H9 (cell line): Measurements from ENCODE around the gene TMEM44. TPM values are rescaled to one million over a fixed set of nuclear protein-coding genes. Genes with fewer than 3 reads are reported as not detected.

Experiments
- DNase-seq: peaks from one replicate; pipeline ENCODE4 v3.0.0-alpha.2; 2017
- H2AFZ ChIP-seq: one replicate; pipeline ENCODE4 v1.6.1; 2013; ENCODE audit warnings: mild to moderate bottlenecking, low read length, control low read depth, moderate library complexity
- H2AK5ac ChIP-seq: 2 replicates; pipeline ENCODE4 v1.6.1; 2013; ENCODE audit warnings: low read length, control low read depth, mixed read lengths; ENCODE audit not compliant: insufficient read length
- H2BK120ac ChIP-seq: one replicate; pipeline ENCODE4 v1.6.1; 2013; ENCODE audit warnings: low read depth, mild to moderate bottlenecking, low read length, control low read depth, inconsistent platforms; ENCODE audit not compliant: poor library complexity, severe bottlenecking
- H2BK12ac ChIP-seq: 2 replicates; pipeline ENCODE4 v1.6.1; 2013; ENCODE audit warnings: low read length, control low read depth, mixed read lengths, low read depth; ENCODE audit not compliant: insufficient read length
- H2BK15ac ChIP-seq: 2 replicates; pipeline ENCODE4 v1.6.1; 2013; ENCODE audit warnings: low read depth, low read length, control low read depth
- H2BK20ac ChIP-seq: one replicate; pipeline ENCODE4 v1.6.1; 2013; ENCODE audit warnings: low read depth, mild to moderate bottlenecking, low read length, control low read depth, inconsistent platforms; ENCODE audit not compliant: poor library complexity, severe bottlenecking
- H2BK5ac ChIP-seq: 2 replicates; pipeline ENCODE4 v1.6.1; 2013; ENCODE audit warnings: low read length, control low read depth, mixed read lengths; ENCODE audit not compliant: insufficient read length
- H3K14ac ChIP-seq: 2 replicates; pipeline ENCODE4 v1.6.1; 2013; ENCODE audit warnings: low read length, control low read depth; ENCODE audit not compliant: insufficient read depth
- H3K18ac ChIP-seq: 2 replicates; pipeline ENCODE4 v1.6.1; 2013; ENCODE audit warnings: low read depth, mild to moderate bottlenecking, mixed read lengths, low read length, control low read depth; ENCODE audit not compliant: insufficient read length
- H3K23ac ChIP-seq: 2 replicates; pipeline ENCODE4 v1.6.1; 2013; ENCODE audit warnings: low read length, control low read depth, mixed read lengths, low read depth; ENCODE audit not compliant: insufficient read length
- H3K23me2 ChIP-seq: 2 replicates; pipeline ENCODE4 v1.6.1; 2013; ENCODE audit warnings: low read depth, mild to moderate bottlenecking, mixed read lengths, low read length, control low read depth; ENCODE audit not compliant: insufficient read length, poor library complexity, severe bottlenecking
- H3K27ac ChIP-seq: 2 replicates; pipeline ENCODE4 v1.5.1; 2013; ENCODE audit warnings: low read length, control low read depth, mixed read lengths, low read depth; ENCODE audit not compliant: insufficient read length
- H3K27me3 ChIP-seq: 2 replicates; pipeline ENCODE4 v1.6.1; 2013; ENCODE audit warnings: low read length, control low read depth, inconsistent platforms; ENCODE audit not compliant: insufficient read depth
- H3K4ac ChIP-seq: 2 replicates; pipeline ENCODE4 v1.6.1; 2013; ENCODE audit warnings: low read depth, mild to moderate bottlenecking, control low read depth, inconsistent platforms, low read length, moderate library complexity
- H3K4me1 ChIP-seq: 2 replicates; pipeline ENCODE4 v1.6.1; 2013; ENCODE audit warnings: low read length, control low read depth, inconsistent platforms; ENCODE audit not compliant: insufficient read depth
- H3K4me2 ChIP-seq: 2 replicates; pipeline ENCODE4 v1.6.1; 2013; ENCODE audit warnings: low read length, control low read depth, mixed read lengths; ENCODE audit not compliant: insufficient read length, insufficient read depth
- H3K56ac ChIP-seq: 2 replicates; pipeline ENCODE4 v1.6.1; 2013; ENCODE audit warnings: low read depth, mild to moderate bottlenecking, mixed read lengths, low read length, control low read depth; ENCODE audit not compliant: insufficient read length
- H3K79me1 ChIP-seq: 2 replicates; pipeline ENCODE4 v1.6.1; 2013; ENCODE audit warnings: low read depth, mild to moderate bottlenecking, moderate library complexity, low read length, control low read depth, inconsistent platforms; ENCODE audit not compliant: insufficient read depth, poor library complexity, severe bottlenecking
- H3K79me2 ChIP-seq: 2 replicates; pipeline ENCODE4 v1.6.1; 2013; ENCODE audit warnings: low read length, control low read depth, inconsistent platforms; ENCODE audit not compliant: insufficient read depth
- H3K9ac ChIP-seq: 2 replicates; pipeline ENCODE4 v1.6.1; 2013; ENCODE audit warnings: low read length, control low read depth, mixed read lengths; ENCODE audit not compliant: insufficient read length; ENCODE audit errors: extremely low read depth
- H3K9me3 ChIP-seq: one replicate; pipeline ENCODE4 v1.6.1; 2013; ENCODE audit warnings: low read depth, low read length, inconsistent platforms; ENCODE audit not compliant: control insufficient read depth
- H3T11ph ChIP-seq: one replicate; pipeline ENCODE4 v1.6.1; 2013; ENCODE audit warnings: mild to moderate bottlenecking, low read length, control low read depth, inconsistent platforms
- H4K20me1 ChIP-seq: one replicate; pipeline ENCODE4 v1.6.1; 2013; ENCODE audit not compliant: control insufficient read depth, insufficient read length, insufficient read depth
- H4K5ac ChIP-seq: 2 replicates; pipeline ENCODE4 v1.6.1; 2013; ENCODE audit warnings: low read depth, mild to moderate bottlenecking, mixed read lengths, low read length, control low read depth; ENCODE audit not compliant: insufficient read length
- H4K8ac ChIP-seq: replicated peaks from 2 replicates; pipeline ENCODE4 v1.6.1; 2013; ENCODE audit warnings: low read length, control low read depth, mixed read lengths, low read depth; ENCODE audit not compliant: insufficient read length
- H4K91ac ChIP-seq: 2 replicates; pipeline ENCODE4 v1.6.1; 2013; ENCODE audit warnings: low read depth, mild to moderate bottlenecking, moderate library complexity, mixed read lengths, low read length, control low read depth; ENCODE audit not compliant: insufficient read length
- H3K27ac Mint-ChIP-seq, 3 experiments: 2 replicates in 2 of 3; 3 replicates in 1 of 3; pipeline ENCODE4 v1.8.0; 2020 to 2021; ENCODE audit warnings: mixed read lengths in 3 of 3, mild to moderate bottlenecking in 1 of 3, moderate library complexity in 1 of 3
- H3K27me3 Mint-ChIP-seq: 2 replicates; pipeline ENCODE4 v1.8.0; 2021; ENCODE audit warnings: low read depth, mild to moderate bottlenecking, moderate library complexity, mixed read lengths
- H3K36me3 Mint-ChIP-seq, 3 experiments: 2 replicates in 2 of 3; 3 replicates in 1 of 3; pipeline ENCODE4 v1.8.0; 2020 to 2021; ENCODE audit warnings: low read depth in 3 of 3, mixed read lengths in 3 of 3; ENCODE audit not compliant: insufficient read depth in 1 of 3
- H3K4me1 Mint-ChIP-seq, 2 experiments: 2 replicates each; pipeline ENCODE4 v1.8.0; 2020; ENCODE audit warnings: mixed read lengths in 2 of 2
- H3K4me3 Mint-ChIP-seq, 2 experiments: 2 replicates in 1 of 2; 3 replicates in 1 of 2; pipeline ENCODE4 v1.8.0; 2020 to 2021; ENCODE audit warnings: mild to moderate bottlenecking in 2 of 2, mixed read lengths in 2 of 2, moderate library complexity in 1 of 2
- H3K9me3 Mint-ChIP-seq, 2 experiments: 2 replicates in 1 of 2; 3 replicates in 1 of 2; pipeline ENCODE4 v1.8.0; 2020; ENCODE audit warnings: mild to moderate bottlenecking in 2 of 2, mixed read lengths in 2 of 2, moderate library complexity in 1 of 2
- CTCF ChIP-seq: fragments of 200-600 bp; sonication (generic); conservative IDR thresholded peaks from 3 replicates; pipeline ENCODE4 v1.8.0; 2021; ENCODE audit warnings: antibody characterized with exemption, mild to moderate bottlenecking
- WGBS: extraction: QIAGEN DNeasy Blood & Tissue Kit; methylation state at CpG from one replicate; pipeline ENCODE4 v1.1.7; 2013; ENCODE audit warnings: missing lambda C conversion rate, low lambda C conversion rate, mixed read lengths; ENCODE audit not compliant: insufficient read length; ENCODE audit errors: extremely low coverage; 5-methylcytosine and 5-hydroxymethylcytosine counted together
- total RNA-seq: library from RNA; stranded (reverse); gene quantifications from 2 replicates; pipeline ENCODE4 v1.2.1, GENCODE V29; 2021

TMEM44 gene
- total RNA-seq, 1 experiment from 2014 or later: 19.8 TPM

GRCh38 chr3:194565597-194566190, 67.5 kb downstream of the TMEM44 start:
- TF ChIP-seq CTCF: no peak
- Mint-ChIP-seq H3K4me3 (no peak overlapping the region), H3K9me3 (no peaks in the 10 kb centered on the region), H3K4me1 (peaks cover 9 to 13% of the 10 kb centered on the region in 2 experiments), H3K27ac (no peak overlapping the region; a peak in 1 of 7 replicates), H3K36me3 (no peaks in the 10 kb centered on the region), H3K27me3 (peaks cover 7% of the 10 kb centered on the region)
- Histone ChIP-seq H2BK5ac (no peak overlapping the region), H2BK12ac (no peak overlapping the region), H3K79me2 (no peaks in the 10 kb centered on the region), H3T11ph (no peak overlapping the region), H3K9me3 (no peaks in the 10 kb centered on the region), H4K8ac (no peak overlapping the region), H2BK20ac (no peak overlapping the region), H3K27ac (no peak overlapping the region), H2AK5ac (no peak overlapping the region), H3K23me2 (no peaks in the 10 kb centered on the region), H3K27me3 (no peaks in the 10 kb centered on the region), H3K56ac (no peak overlapping the region), H3K4me1 (no peaks in the 10 kb centered on the region; the same call in 1 of the 2 replicates), H3K23ac (no peak overlapping the region), H2BK120ac (no peak overlapping the region), H3K18ac (no peak overlapping the region), H3K79me1 (no peaks in the 10 kb centered on the region), H4K91ac (no peak overlapping the region), H2AFZ (no peak overlapping the region), H3K4me2 (no peak overlapping the region), H4K5ac (no peak overlapping the region), H4K20me1 (no peaks in the 10 kb centered on the region), H2BK15ac (no peak overlapping the region), H3K14ac (no peak overlapping the region), H3K4ac (no peak overlapping the region), H3K9ac (no peak overlapping the region)
- no peak for DNase-seq
- no CpG with 5 or more reads among the region's 9 CpGs for WGBS
